Testis (tissue), 3 donors: ENCODE results near the gene CCDC178. TPM values are rescaled to one million over a fixed set of nuclear protein-coding genes. Genes with fewer than 3 reads are reported as not detected.

Experiments
- DNase-seq: peaks from one replicate; pipeline ENCODE4 v3.0.0-alpha.2; 2019
- H3K27ac ChIP-seq, 2 donors: fragments of 200-600 bp; sonication (generic); one replicate each; pipeline ENCODE4 v1.5.1; 2019
- H3K27me3 ChIP-seq: fragments of 200-600 bp; sonication (generic); one replicate; pipeline ENCODE4 v1.5.1; 2019
- H3K36me3 ChIP-seq: fragments of 200-600 bp; sonication (generic); one replicate; pipeline ENCODE4 v1.5.1; 2017; ENCODE audit warnings: low read depth; ENCODE audit errors: missing control alignments
- H3K4me1 ChIP-seq: fragments of 200-600 bp; sonication (generic); one replicate; pipeline ENCODE4 v1.5.1; 2019
- H3K4me3 ChIP-seq, 2 donors: fragments of 200-600 bp; sonication (generic); one replicate each; pipeline ENCODE4 v1.5.1; 2017 to 2019
- H3K9me3 ChIP-seq: fragments of 200-600 bp; sonication (generic); one replicate; pipeline ENCODE4 v1.5.1; 2017
- CTCF ChIP-seq, 3 experiments: fragments of 450-650 bp in 2 of 3; fragments of 200-600 bp in 1 of 3; sonication (generic) in 1 of 3; IDR thresholded peaks; one replicate each; pipeline ENCODE4 v1.5.1; 2016 to 2019; ENCODE audit warnings: antibody characterized with exemption in 3 of 3, mild to moderate bottlenecking in 2 of 3, moderate library complexity in 1 of 3
- POLR2A ChIP-seq: fragments of 450-650 bp; IDR thresholded peaks from one replicate; pipeline ENCODE4 v1.6.1; 2017; ENCODE audit warnings: antibody characterized with exemption, mild to moderate bottlenecking, moderate library complexity
- WGBS, 2 donors: methylation state at CpG; one replicate each; pipeline ENCODE4 v1.1.5; 2018; 5-methylcytosine and 5-hydroxymethylcytosine counted together
- intact Hi-C: fragments of 100-400 bp; cut with DNase I; formaldehyde crosslinking; loops from one replicate; pipeline ENCODE4 v1.15.1; 2023; ENCODE audit warnings: low total_unique reads
- polyA plus RNA-seq: library from polyadenylated mRNA; stranded (reverse); fragments of 350-450 nt; fragmentation: Illumina TruSeq; extraction: RNeasy Lipid Tissue Mini Kit (QIAGEN cat#74804); gene quantifications from one replicate; pipeline ENCODE4 v1.2.3, GENCODE V29; 2014; ENCODE audit warnings: low read depth, low replicate concordance; ENCODE audit not compliant: insufficient read depth
- total RNA-seq, 2 donors: library from RNA; depleted of rRNA; stranded (reverse); fragments of >200 nt; gene quantifications; one replicate each; pipeline ENCODE4 v1.2.3, GENCODE V29; 2016

Gene CCDC178
- total and polyA plus RNA-seq, 3 donors from 2014 or later = 8.6 to 17.5 (median 10.2) TPM

DNA sequence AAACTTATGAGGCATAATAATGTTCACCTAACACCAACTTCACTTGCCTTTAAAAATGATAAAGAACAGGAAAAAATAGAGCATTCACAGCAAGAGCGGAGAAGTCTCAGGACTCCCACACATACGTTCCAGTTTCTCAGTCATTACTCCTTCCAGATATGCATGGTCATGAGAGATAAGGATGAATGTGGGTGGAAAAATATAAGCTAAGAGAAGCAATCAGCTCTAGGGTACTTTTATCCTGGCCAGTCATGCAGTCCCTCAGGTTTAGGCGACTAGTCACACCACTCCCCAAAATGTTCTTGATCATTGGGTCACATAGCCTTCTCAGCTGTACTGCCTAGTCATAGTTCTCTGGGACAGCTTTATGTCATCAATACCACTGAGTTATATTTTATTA lies 29.2 kb upstream of the CCDC178 start:
- H3K9me3 ChIP-seq = no peaks in the 10 kb centered on the region
- no peaks in the 10 kb centered on the region for H3K27me3 ChIP-seq
- no peak overlapping the region for H3K4me3 ChIP-seq
- H3K36me3 ChIP-seq = no peaks in the 10 kb centered on the region
- no peak overlapping the region for H3K27ac ChIP-seq
- DNase-seq = no peak
- no peak for TF ChIP-seq POLR2A
- TF ChIP-seq CTCF (IDR thresholded peaks at IDR 0.05) = no peak
- 35 to 59% methylated on average over 3 of the region's 3 CpGs for WGBS, 2 donors
- intact Hi-C loops = no loop called here
- H3K4me1 ChIP-seq = no peaks in the 10 kb centered on the region

GRCh38 chr18:33467531-33467930 lies 27.0 kb upstream of the CCDC178 start:
- no peak for DNase-seq
- no peaks in the 10 kb centered on the region for H3K27me3 ChIP-seq
- WGBS, 2 donors = 84 to 90% methylated on average over 1 of the region's 1 CpG
- intact Hi-C loops = no loop called here
- no peak overlapping the region for H3K4me3 ChIP-seq
- no peak overlapping the region for H3K27ac ChIP-seq
- no peaks in the 10 kb centered on the region for H3K9me3 ChIP-seq
- TF ChIP-seq POLR2A = no peak
- no peak for TF ChIP-seq CTCF (IDR thresholded peaks at IDR 0.05)
- no peaks in the 10 kb centered on the region for H3K4me1 ChIP-seq
- no peaks in the 10 kb centered on the region for H3K36me3 ChIP-seq

- H3K4me1 ChIP-seq = no peaks in the 10 kb centered on the region
- H3K9me3 ChIP-seq = no peaks in the 10 kb centered on the region
- H3K4me3 ChIP-seq = no peak overlapping the region
- 89 to 94% methylated on average over 1 of the region's 1 CpG for WGBS, 2 donors
- H3K27me3 ChIP-seq = no peaks in the 10 kb centered on the region
- no peaks in the 10 kb centered on the region for H3K36me3 ChIP-seq
- no peak overlapping the region for H3K27ac ChIP-seq
- TF ChIP-seq POLR2A = no peak
- no peak for TF ChIP-seq CTCF (IDR thresholded peaks at IDR 0.05)
- intact Hi-C loops = no loop called here
- DNase-seq = no peak
These were observed 26.3 kb upstream of the CCDC178 start for GRCh38 chr18:33466822-33467221.

DNA sequence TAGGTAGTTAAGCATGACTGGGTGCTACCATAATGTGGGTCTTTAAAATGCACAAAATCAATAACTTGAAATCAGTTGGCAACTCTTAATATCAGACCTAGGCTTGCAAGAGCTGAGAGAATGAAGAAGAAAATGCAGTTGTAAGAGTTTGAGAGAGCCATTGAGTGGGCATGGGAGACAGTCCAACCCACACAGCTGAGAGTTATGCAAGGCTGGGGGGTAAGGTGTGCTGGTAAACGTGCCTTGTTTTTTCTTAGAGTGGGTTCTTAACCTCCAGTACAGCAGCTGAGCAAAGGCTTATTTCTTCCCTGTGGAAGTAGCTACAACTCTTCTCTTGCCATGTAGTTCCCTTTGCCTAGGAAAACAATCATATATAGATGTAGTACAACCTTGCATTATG lies 20.2 kb upstream of the CCDC178 start:
- no peaks in the 10 kb centered on the region for H3K9me3 ChIP-seq
- no peak overlapping the region for H3K4me3 ChIP-seq
- no peaks in the 10 kb centered on the region for H3K36me3 ChIP-seq
- TF ChIP-seq CTCF (IDR thresholded peaks at IDR 0.05) (no peak), POLR2A (no peak)
- DNase-seq = no peak
- intact Hi-C loops = no loop called here
- H3K27ac ChIP-seq = no peak overlapping the region
- no peaks in the 10 kb centered on the region for H3K27me3 ChIP-seq
- H3K4me1 ChIP-seq = no peaks in the 10 kb centered on the region
- WGBS, 2 donors = 60 to 72% methylated on average over 1 of the region's 1 CpG

DNA sequence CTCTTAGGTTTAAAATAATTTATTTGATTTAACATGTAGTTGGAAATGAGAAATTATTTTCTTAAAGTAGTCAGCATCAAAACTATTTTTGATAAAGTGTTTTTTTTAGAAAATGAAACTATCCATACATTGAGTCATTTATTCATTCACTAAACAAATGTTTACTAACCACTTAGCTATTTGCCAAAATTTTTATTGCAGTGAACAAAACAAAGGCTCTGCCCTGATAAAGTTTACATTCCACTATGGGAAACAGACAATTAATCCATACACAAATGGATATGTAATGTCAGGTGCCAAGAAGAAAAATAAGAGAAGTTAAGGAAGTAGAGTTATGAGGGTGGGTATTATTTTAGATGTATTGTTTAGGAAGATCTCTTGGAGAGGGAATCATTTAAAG lies 19.1 kb upstream of the CCDC178 start:
- no peak for DNase-seq
- Histone ChIP-seq H3K27me3 (no peaks in the 10 kb centered on the region), H3K9me3 (no peaks in the 10 kb centered on the region), H3K36me3 (no peaks in the 10 kb centered on the region), H3K4me1 (no peaks in the 10 kb centered on the region), H3K4me3 (no peak overlapping the region), H3K27ac (no peak overlapping the region)
- TF ChIP-seq POLR2A (no peak), CTCF (IDR thresholded peaks at IDR 0.05) (no peak)
- intact Hi-C loops = no loop called here
